GM12891 (cell line): ENCODE results near the gene NUDT17.

Source experiments
- DNase-seq: peaks from one replicate; pipeline ENCODE4 v3.0.0; 2011; ENCODE audit warnings: low spot score; ENCODE audit not compliant: insufficient read length
- FAIRE-seq: peaks from 2 replicates; lab custom pipeline; 2011; peaks lifted over from hg19 to GRCh38; lab: Jason Lieb, UNC
- PAX5 ChIP-seq: IDR thresholded peaks from 2 replicates; pipeline ENCODE4 v1.6.1; 2011; ENCODE audit warnings: low read length, moderate library complexity, mild to moderate bottlenecking; ENCODE audit not compliant: insufficient read depth, severe bottlenecking
- POLR2A ChIP-seq: IDR thresholded peaks from 2 replicates; pipeline ENCODE4 v1.6.1; 2011; ENCODE audit warnings: low read depth, low read length, control low read depth
- POLR2AphosphoS5 ChIP-seq: IDR thresholded peaks from 2 replicates; pipeline ENCODE4 v1.6.1; 2011; ENCODE audit warnings: low read depth, low read length, control low read depth
- POU2F2 ChIP-seq: IDR thresholded peaks from 2 replicates; pipeline ENCODE4 v1.6.1; 2011; ENCODE audit warnings: low read depth, mild to moderate bottlenecking, control low read depth, low read length, moderate library complexity
- SPI1 ChIP-seq: IDR thresholded peaks from 2 replicates; pipeline ENCODE4 v1.6.1; 2011; ENCODE audit warnings: low read depth, low read length, control low read depth
- TAF1 ChIP-seq: IDR thresholded peaks from 2 replicates; pipeline ENCODE4 v1.6.1; 2011; ENCODE audit warnings: low read depth, low read length, control low read depth

Gene NUDT17

DNA sequence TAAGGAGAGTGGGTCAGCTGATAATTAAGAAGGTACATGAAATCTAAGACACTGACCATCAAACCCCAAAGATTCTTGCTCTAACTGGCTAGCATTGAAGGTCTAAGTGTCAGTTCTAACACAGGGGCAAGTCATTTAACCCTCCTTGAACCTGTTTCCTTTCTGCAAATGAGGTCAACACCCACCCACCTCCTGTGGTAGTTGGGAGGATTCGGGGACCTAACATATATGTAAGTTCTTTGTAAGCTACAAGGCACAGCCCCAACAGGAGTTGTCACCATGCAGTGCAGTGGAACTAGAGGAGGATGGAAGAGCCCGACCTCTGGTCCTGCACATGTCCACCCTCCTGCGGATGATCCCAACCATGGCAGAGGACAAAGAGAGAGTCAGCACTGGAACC, 2.4 kb downstream of the NUDT17 start:
- FAIRE-seq (no peak), DNase-seq (no peak)
- TF ChIP-seq PAX5 (no peak), SPI1 (no peak), POLR2AphosphoS5 (no peak), POU2F2 (no peak), POLR2A (no peak), TAF1 (no peak)

DNA sequence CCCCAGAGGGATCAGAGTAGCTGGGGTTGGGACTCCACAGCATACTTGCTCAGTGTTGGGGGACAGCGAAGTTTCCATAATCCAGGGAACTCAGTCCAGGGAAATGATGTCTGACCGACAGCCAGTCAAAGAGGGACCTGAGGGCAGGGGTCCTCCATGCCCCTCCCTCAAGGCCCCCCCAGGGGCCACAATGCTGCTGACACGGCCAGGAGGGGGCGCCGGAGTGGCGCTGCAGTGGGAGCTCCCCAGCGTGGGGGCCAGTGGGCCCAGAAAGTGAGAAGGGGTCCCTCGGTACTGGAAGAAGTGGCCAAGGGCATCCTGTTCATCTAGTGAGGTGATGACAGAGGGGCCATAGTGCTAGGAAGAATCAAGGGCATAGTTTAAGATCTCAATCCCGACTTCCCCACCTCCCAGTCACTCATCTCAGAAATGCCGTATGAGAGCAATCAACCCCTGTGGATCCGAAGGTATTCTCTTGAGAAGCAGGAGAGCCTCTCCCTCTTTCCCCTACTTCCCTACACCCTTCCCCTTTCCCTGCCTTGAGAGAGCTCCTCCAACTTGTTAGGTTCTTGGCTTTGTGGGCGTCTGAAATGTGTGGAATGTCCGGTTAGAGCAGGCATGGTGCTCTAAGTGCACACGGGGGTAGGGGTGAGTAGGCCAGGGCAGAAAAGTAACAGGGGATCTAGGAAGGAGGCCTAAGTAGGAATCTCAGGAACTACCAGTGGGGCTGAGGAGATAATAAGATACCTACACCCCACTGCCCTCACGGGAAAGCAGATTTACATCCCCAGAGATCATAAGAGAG, 4.1 kb downstream of the NUDT17 start:
- TF ChIP-seq POU2F2 = no peak
- TF ChIP-seq TAF1 = no peak
- FAIRE-seq (no peak), DNase-seq (no peak)

DNA sequence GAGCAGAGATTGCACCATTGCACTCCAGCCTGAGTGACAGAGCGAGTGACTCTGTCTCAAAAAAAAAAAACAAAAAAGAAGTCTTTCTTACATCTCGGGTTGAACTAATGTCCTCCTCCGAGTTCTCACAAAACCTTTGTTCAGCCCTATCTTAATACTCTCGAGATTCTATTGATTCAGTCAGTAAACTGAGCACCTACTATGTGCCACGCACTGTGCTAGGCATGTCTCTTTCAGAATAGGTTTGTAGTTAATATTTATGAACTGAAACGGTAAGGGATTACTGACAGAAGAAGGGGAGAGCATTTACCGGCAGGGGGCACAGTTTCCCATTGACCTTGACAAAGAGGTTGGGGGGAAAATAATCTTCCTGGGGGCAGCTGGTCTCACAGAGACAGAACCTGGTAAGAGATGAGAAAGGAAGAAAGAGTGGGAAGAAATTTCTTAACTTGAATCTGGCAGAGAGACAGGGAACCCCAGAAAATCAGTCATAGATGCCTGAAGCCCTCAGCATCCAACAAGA, 10.1 kb downstream of the NUDT17 start:
- FAIRE-seq = no peak
- TF ChIP-seq PAX5 = no peak
- no peak for TF ChIP-seq TAF1
- no peak for TF ChIP-seq POU2F2
- TF ChIP-seq POLR2AphosphoS5 = no peak
- no peak for TF ChIP-seq SPI1
- TF ChIP-seq POLR2A = no peak
- no peak for DNase-seq

DNA sequence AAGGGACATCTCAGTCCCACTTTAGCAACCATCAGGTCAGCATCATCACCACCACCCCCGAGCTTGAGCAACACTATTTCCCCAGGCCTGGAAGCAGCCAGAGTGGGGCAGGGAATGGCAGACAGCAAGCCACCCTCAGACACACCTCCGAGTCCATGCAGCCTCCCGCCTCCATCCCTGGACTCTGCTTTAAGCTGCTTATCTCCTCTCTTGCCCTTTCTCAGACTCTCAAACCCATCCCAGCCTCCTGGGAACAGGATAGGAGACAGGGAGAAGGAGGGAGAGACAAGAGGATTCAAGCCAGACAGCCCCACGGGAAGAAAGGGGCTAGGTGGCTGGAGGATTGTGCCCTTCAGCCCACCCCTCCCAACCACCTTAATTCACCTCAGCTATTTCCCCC, 11.7 kb downstream of the NUDT17 start:
- DNase-seq (no peak), FAIRE-seq (no peak)
- no peak for TF ChIP-seq PAX5

DNA sequence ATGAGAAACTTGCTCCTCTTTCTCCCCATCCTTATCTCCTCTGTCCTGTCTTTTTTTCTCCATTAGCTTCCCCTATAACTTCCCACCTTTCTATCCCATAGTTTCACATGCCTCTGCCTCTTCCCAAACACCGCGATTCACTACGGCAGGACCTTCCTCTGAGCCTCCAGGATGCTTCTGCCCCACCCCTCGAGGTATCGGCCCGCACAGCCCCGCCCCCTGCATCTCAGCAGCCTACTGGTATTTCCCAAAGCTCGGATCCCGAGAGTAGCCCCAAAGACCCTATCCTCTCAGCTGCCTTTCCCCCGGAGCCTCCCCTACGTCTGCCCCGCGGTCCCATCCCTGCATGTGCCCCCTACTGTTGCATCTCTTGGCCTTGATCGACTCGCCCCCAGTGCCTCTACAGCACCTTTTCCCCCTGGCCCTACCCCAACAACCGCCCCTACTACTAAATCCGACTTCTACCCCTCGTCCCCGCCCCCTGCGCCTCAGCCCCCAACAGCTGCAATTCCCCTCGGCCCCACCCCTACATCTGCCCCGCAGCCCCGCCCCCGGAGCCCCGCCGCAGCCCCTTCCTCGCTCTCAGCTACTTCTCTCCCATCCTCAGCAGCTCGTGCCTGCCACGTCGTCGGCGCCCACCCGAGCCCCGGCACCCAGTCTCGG, 12.9 kb downstream of the NUDT17 start:
- TF ChIP-seq POLR2A = no peak
- no peak for TF ChIP-seq PAX5
- TF ChIP-seq TAF1 = no peak
- TF ChIP-seq POU2F2 = no peak
- no peak for TF ChIP-seq SPI1
- no peak for TF ChIP-seq POLR2AphosphoS5
- DNase-seq (peak; percentile 42), FAIRE-seq (peak; percentile 75)

DNA sequence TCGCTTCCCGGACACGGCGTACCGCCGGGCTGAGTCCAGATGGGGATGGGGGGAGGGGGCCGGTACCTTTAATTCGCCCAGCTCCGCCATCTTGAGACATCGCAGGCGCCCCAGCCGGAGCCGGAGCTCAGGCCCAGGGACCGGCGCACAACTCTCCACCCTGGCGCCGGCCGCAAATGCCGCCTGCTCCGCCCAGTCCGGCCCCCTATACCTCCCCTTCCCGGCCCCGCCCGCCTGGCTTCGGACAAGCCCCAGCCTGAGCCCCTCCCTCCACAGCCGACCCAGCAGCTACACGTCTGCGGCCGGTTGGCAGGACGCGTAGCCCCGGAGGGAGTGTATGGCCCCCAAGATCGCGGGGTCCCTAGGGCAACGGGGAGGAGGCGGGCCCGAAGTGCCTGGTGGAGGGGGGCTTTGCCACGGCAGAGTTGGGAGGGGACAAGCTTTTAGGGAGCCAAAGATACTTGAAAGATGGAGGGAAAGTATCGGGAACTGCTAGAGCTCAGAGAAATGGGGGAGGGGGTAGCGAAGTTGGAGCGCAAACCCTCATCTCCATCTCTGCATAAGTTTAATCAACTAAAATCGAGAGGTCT, 13.6 kb downstream of the NUDT17 start, which contains the start of gene PIAS3:
PIAS3 (minus strand) TSS at position 181 of the 590 bp plus-strand sequence; CDS start at position 90, 91 bp downstream.
- TF ChIP-seq PAX5 (no peak), POU2F2 (no peak), POLR2AphosphoS5 (no peak), TAF1 (no peak), POLR2A (no peak), SPI1 (no peak)
- DNase-seq (peak; percentile 97), FAIRE-seq (peak; percentile 93)

DNA sequence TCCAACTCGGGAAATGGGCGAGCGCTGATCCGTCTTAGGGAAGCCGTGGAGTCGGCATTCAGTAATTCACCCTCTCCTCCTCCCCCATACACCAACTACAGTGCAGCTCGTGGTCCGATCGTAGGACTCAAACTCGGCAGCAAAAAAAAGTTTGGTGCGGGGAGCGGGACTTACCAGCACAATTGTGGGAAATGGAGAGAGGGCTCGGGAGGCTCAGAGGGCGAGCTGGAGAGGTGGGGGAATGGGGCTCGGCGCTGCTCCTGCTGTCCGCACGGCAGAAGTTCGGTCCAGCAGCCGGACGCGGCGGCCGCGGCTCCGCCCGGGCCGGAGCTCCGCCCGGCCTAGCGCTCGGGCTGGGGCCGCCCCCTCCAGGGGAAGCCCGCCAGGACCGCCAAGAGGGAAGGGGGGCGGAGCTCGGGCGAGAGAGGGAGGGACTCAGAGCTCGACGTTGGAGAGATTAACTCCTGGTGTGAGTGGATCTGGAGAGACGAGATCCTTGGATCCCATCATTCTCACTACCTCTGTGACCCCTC, 14.1 kb downstream of the NUDT17 start:
- DNase-seq = peak; percentile 79
- TF ChIP-seq SPI1 (no peak), POLR2A (no peak), PAX5 (no peak), POU2F2 (no peak), TAF1 (no peak), POLR2AphosphoS5 (no peak)
- FAIRE-seq = no peak

DNA sequence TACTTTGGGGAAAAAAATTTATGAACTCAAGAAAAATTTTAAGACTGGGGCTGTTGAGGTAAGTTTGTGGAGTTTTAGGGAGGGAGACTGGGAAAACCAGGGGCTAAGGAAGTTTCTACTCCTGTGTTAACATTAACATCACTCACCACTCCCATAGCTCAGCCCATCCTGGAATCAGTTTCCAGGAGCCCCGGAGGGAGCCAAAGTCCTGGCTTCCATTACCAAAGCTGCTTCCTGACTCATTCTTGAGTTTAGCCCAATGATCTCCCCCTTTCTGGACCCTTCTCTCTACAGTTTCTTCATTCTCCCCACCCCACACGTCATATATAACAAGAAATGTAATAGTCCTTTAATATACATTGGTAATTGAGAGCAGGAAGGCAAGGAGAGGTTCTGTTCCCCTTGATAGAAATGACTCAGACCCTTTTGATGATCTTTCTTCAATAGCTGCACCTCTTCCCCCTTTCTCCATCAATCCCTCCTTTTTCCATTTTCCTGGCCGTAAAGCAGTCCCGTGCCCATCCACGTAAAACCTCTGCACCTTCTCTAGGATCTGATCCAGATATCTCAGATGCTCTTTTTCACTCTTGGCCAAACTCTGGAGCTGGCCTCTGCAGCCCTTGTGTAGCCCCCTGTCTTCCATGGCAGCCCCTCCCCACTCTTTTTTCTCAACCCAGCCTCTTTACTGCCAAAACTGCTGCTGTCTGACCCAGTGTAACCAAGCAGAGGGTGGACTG, 18.0 kb downstream of the NUDT17 start:
- TF ChIP-seq SPI1 (no peak), POLR2AphosphoS5 (no peak), TAF1 (no peak), POU2F2 (no peak), POLR2A (no peak), PAX5 (no peak)
- FAIRE-seq = no peak

More for the DNA sequence above, 18.0 kb downstream of the NUDT17 start:
- DNase-seq = no peak
